ENCODE measurements around the gene DDX24. TPM values are rescaled to one million over a fixed set of nuclear protein-coding genes. Genes with fewer than 3 reads are reported as not detected.

Gene DDX24
- total RNA-seq, 4 donors from 2014 or later, result 70.2 to 319 (median 87.7) TPM

DNA sequence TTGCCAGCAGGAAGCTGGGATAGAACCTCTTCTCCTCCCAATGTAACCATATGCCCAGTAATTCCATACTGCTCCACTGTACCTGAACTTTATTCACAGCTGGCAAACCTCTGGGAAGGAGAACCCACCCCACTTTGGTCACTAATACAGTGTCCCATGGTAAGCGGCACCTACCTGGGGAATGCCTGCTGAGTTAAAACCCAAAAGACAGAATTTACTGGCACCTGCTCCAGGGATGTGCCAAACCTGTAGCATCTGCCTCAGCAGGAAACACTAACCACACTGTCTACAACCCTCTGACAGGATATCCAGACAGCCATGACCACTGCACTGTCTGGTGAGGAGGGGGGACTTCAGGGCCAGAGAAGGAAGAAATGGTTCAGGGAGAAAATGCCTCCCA, 26.6 kb downstream of the DDX24 start:
- H3K36me3 ChIP-seq, result peaks cover 0 to 67% (median 18%) of the 10 kb centered on the region in 4 donors
- H3K4me1 ChIP-seq, result peaks cover 0 to 24% (median 3%) of the 10 kb centered on the region in 4 donors
- TF ChIP-seq POLR2AphosphoS5 (IDR thresholded peaks at IDR 0.05), result no peak
- TF ChIP-seq EP300 (IDR thresholded peaks at IDR 0.05; ENCODE audit: low read depth), result no peak
- no peak for TF ChIP-seq CTCF (IDR thresholded peaks at IDR 0.05)
- no peak for TF ChIP-seq POLR2A (IDR thresholded peaks at IDR 0.05)
- no peak overlapping the region for H3K27ac ChIP-seq
- no peak for DNase-seq
- no peaks in the 10 kb centered on the region for H3K9me3 ChIP-seq
- in situ Hi-C loops (cut with MboI; ENCODE audit: low pct_ligation_motif_present in 1 of 4, low pct_unique_long_range_greater_than_20kb in 1 of 4, low sequenced_read_pairs in 3 of 4) (no loop called here), intact Hi-C loops (cut with DNase I; ENCODE audit: low total_unique reads) (no loop called here)
- no peak overlapping the region for H3K4me3 ChIP-seq
- 77% methylated on average over 1 of the region's 1 CpG; no CpG with 5 or more reads in 1 of the 2 donors for WGBS, 2 donors (ENCODE audit: low coverage in 1 of 2)
- no peaks in the 10 kb centered on the region for H3K27me3 ChIP-seq

- no peak overlapping the region for H3K27ac ChIP-seq
- DNase-seq, result no peak
- in situ Hi-C loops (cut with MboI; ENCODE audit: low pct_ligation_motif_present in 1 of 4, low pct_unique_long_range_greater_than_20kb in 1 of 4, low sequenced_read_pairs in 3 of 4), result no loop called here
- no peak overlapping the region for H3K4me3 ChIP-seq
- no peaks in the 10 kb centered on the region for H3K27me3 ChIP-seq
- H3K9me3 ChIP-seq, result no peaks in the 10 kb centered on the region
- intact Hi-C loops (cut with DNase I; ENCODE audit: low total_unique reads), result no loop called here
- peaks cover 0 to 68% (median 21%) of the 10 kb centered on the region in 4 donors for H3K36me3 ChIP-seq
- WGBS, 2 donors (ENCODE audit: low coverage in 1 of 2), result 94% methylated on average over 4 of the region's 4 CpGs; no CpG with 5 or more reads in 1 of the 2 donors
- no peak for TF ChIP-seq CTCF (IDR thresholded peaks at IDR 0.05)
- TF ChIP-seq POLR2AphosphoS5 (IDR thresholded peaks at IDR 0.05), result no peak
- no peak for TF ChIP-seq EP300 (IDR thresholded peaks at IDR 0.05; ENCODE audit: low read depth)
- TF ChIP-seq POLR2A (IDR thresholded peaks at IDR 0.05), result no peak
- H3K4me1 ChIP-seq, result peaks cover 0 to 7% (median 3%) of the 10 kb centered on the region in 4 donors
These were observed 28.3 kb downstream of the DDX24 start for GRCh38 chr14:94052662-94053061.

DNA sequence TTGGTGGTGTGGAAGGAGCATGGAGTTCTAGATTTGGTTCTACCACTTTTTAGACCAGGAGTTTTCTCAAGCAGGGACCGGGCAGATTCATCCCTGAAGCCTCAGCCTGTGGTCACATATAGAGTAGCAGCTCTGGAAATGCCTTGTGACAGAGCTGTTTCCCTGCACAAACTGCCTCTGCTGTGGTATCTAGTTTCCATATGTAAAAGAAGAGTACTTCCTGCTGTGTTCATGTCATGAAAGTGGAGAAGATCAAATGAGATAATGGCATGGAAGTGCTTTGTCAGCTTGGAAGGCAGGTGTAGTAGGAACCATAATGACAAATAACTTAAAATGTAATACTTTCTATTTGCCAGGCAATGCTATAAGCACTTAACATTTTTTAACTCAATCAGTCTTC, 28.8 kb downstream of the DDX24 start:
- WGBS, 2 donors (ENCODE audit: low coverage in 1 of 2), result 85% methylated on average over 1 of the region's 1 CpG; no CpG with 5 or more reads in 1 of the 2 donors
- DNase-seq, result no peak
- no peaks in the 10 kb centered on the region for H3K9me3 ChIP-seq
- H3K27me3 ChIP-seq, result no peaks in the 10 kb centered on the region
- peaks cover 0 to 7% (median 1%) of the 10 kb centered on the region in 4 donors for H3K4me1 ChIP-seq
- peaks cover 0 to 67% (median 20%) of the 10 kb centered on the region in 4 donors for H3K36me3 ChIP-seq
- TF ChIP-seq POLR2A (IDR thresholded peaks at IDR 0.05), result no peak
- TF ChIP-seq POLR2AphosphoS5 (IDR thresholded peaks at IDR 0.05), result no peak
- TF ChIP-seq EP300 (IDR thresholded peaks at IDR 0.05; ENCODE audit: low read depth), result no peak
- TF ChIP-seq CTCF (IDR thresholded peaks at IDR 0.05), result no peak
- H3K4me3 ChIP-seq, result no peak overlapping the region
- in situ Hi-C loops (cut with MboI; ENCODE audit: low pct_ligation_motif_present in 1 of 4, low pct_unique_long_range_greater_than_20kb in 1 of 4, low sequenced_read_pairs in 3 of 4), result no loop called here
- intact Hi-C loops (cut with DNase I; ENCODE audit: low total_unique reads), result no loop called here
- no peak overlapping the region for H3K27ac ChIP-seq

DNA sequence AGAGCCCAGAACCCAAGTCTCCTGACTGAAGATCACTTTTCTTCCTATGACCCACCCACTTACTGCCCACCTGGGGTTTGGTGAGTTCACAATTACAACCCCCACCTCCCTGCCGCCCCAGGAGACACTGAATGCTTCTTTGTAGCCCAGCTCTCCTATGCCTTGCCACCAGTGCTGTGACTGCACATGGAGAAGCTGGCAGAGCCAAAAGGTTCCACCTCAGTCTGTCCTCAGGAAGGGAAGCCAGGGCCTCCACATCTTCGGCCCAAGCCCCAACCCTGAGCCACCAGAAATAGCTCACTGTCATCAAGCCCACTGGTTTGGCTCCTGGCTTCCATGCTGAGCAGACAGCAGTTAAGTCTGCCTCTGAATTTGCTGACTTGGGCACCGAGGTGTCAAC, 29.2 kb downstream of the DDX24 start:
- H3K9me3 ChIP-seq, result no peaks in the 10 kb centered on the region

More for the DNA sequence above, 29.2 kb downstream of the DDX24 start:
- intact Hi-C loops (cut with DNase I; ENCODE audit: low total_unique reads), result no loop called here
- no peak overlapping the region for H3K4me3 ChIP-seq
- in situ Hi-C loops (cut with MboI; ENCODE audit: low pct_ligation_motif_present in 1 of 4, low pct_unique_long_range_greater_than_20kb in 1 of 4, low sequenced_read_pairs in 3 of 4), result no loop called here
- no peak for DNase-seq
- H3K27ac ChIP-seq, result no peak overlapping the region
- no peak for TF ChIP-seq POLR2AphosphoS5 (IDR thresholded peaks at IDR 0.05)
- TF ChIP-seq CTCF (IDR thresholded peaks at IDR 0.05), result no peak
- TF ChIP-seq POLR2A (IDR thresholded peaks at IDR 0.05), result no peak
- TF ChIP-seq EP300 (IDR thresholded peaks at IDR 0.05; ENCODE audit: low read depth), result no peak
- H3K27me3 ChIP-seq, result no peaks in the 10 kb centered on the region
- peaks cover 0 to 7% (median 0%) of the 10 kb centered on the region in 4 donors for H3K4me1 ChIP-seq
- peaks cover 0 to 67% (median 22%) of the 10 kb centered on the region in 4 donors for H3K36me3 ChIP-seq
- 75% methylated on average over 3 of the region's 3 CpGs; no CpG with 5 or more reads in 1 of the 2 donors for WGBS, 2 donors (ENCODE audit: low coverage in 1 of 2)

All from transverse colon (tissue), 4 donors.